Body of pancreas (tissue), 4 donors: ENCODE results near the gene MFSD12. TPM values are rescaled to one million over a fixed set of nuclear protein-coding genes. Genes with fewer than 3 reads are reported as not detected.

Source experiments
- ATAC-seq: fragments of 150-250 bp; one replicate; pipeline ENCODE4 v1.9.1; 2016
- DNase-seq, 4 donors: peaks; one replicate each; pipeline ENCODE4 v3.0.0-alpha.2; 2019
- H3K27ac ChIP-seq, 4 donors: fragments of 200-600 bp; sonication (generic); 1 replicate in 3 of 4; 2 replicates in 1 of 4; pipeline versions ENCODE4 v1.5.1 to v1.6.1; 2016 to 2019; ENCODE audit warnings: mild to moderate bottlenecking in 1 of 4, mixed read lengths in 1 of 4, moderate library complexity in 1 of 4
- H3K27me3 ChIP-seq, 2 donors: fragments of 200-600 bp; sonication (generic); one replicate each; pipeline ENCODE4 v1.6.0; 2016; ENCODE audit warnings: mild to moderate bottlenecking in 1 of 2
- H3K36me3 ChIP-seq, 2 donors: fragments of 200-600 bp; sonication (generic); replicated peaks in 1 of 2; 2 replicates each; pipeline ENCODE4 v1.5.1; 2016; ENCODE audit warnings: low read depth in 2 of 2; ENCODE audit not compliant: insufficient read depth in 1 of 2
- H3K4me1 ChIP-seq: fragments of 200-600 bp; sonication (generic); one replicate; pipeline ENCODE4 v1.6.0; 2016
- H3K4me3 ChIP-seq, 2 donors: fragments of 200-600 bp; sonication (generic); 1 replicate in 1 of 2; 2 replicates in 1 of 2; pipeline ENCODE4 v1.5.1; 2016 to 2019
- H3K9me3 ChIP-seq, 3 donors: fragments of 200-600 bp; sonication (generic); 1 replicate in 2 of 3; 2 replicates in 1 of 3; pipeline ENCODE4 v1.5.1; 2016
- POLR2A ChIP-seq, 3 donors: fragments of 450-650 bp; IDR thresholded peaks; one replicate each; pipeline ENCODE4 v1.6.1; 2016; ENCODE audit warnings: antibody characterized with exemption in 3 of 3, mild to moderate bottlenecking in 2 of 3
- WGBS, 2 donors: methylation state at CpG; one replicate each; pipeline ENCODE4 v1.1.5; 2017; 5-methylcytosine and 5-hydroxymethylcytosine counted together
- intact Hi-C: fragments of 100-400 bp; cut with DNase I; formaldehyde crosslinking; loops from one replicate; pipeline ENCODE4 v1.15.1; 2023
- total RNA-seq, 2 donors: library from RNA; depleted of rRNA; stranded (reverse); fragments of >200 nt; gene quantifications; one replicate each; pipeline ENCODE4 v1.1.0, GENCODE V29; 2016
- TF ChIP-seq, protein P1 (sequence below), 7 experiments: fragments of 450-650 bp in 4 of 7; fragments of 200-600 bp in 3 of 7; sonication (generic) in 3 of 7; IDR thresholded peaks; one replicate each; pipeline ENCODE4 v1.5.1; 2016 to 2019; ENCODE audit warnings: antibody characterized with exemption in 7 of 7

MFSD12 gene
- total RNA-seq, 2 donors from 2014 or later = 64.3 to 78.8 TPM

DNA sequence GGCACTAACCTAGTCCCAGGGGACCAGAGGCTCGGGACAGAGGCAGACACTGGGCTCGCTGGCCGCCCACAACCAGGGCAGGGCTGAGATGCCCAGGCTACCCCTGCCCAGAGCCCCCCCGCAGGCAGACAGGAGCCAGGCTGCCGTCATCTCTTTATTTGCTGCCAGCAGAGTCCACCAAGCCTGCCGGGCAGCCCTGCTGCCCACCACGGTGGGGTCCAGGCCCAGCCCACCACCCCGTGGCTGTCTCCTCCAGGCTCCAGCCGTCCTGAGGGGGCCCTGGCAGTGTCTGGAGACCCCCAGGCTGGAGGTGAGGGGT lies 13.4 kb downstream of the MFSD12 start:
- no peak for TF ChIP-seq POLR2A (IDR thresholded peaks at IDR 0.05)
- TF ChIP-seq, protein P1, sequence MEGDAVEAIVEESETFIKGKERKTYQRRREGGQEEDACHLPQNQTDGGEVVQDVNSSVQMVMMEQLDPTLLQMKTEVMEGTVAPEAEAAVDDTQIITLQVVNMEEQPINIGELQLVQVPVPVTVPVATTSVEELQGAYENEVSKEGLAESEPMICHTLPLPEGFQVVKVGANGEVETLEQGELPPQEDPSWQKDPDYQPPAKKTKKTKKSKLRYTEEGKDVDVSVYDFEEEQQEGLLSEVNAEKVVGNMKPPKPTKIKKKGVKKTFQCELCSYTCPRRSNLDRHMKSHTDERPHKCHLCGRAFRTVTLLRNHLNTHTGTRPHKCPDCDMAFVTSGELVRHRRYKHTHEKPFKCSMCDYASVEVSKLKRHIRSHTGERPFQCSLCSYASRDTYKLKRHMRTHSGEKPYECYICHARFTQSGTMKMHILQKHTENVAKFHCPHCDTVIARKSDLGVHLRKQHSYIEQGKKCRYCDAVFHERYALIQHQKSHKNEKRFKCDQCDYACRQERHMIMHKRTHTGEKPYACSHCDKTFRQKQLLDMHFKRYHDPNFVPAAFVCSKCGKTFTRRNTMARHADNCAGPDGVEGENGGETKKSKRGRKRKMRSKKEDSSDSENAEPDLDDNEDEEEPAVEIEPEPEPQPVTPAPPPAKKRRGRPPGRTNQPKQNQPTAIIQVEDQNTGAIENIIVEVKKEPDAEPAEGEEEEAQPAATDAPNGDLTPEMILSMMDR (IDR thresholded peaks at IDR 0.05) = no peak
- intact Hi-C loops = no loop called here
- H3K4me3 ChIP-seq = no peak overlapping the region
- H3K36me3 ChIP-seq = no peaks in the 10 kb centered on the region
- H3K27me3 ChIP-seq = no peaks in the 10 kb centered on the region
- no peak for DNase-seq
- 80% methylated on average over 9 of the region's 9 CpGs; no CpG with 5 or more reads in 1 of the 2 donors for WGBS, 2 donors
- H3K9me3 ChIP-seq = no peaks in the 10 kb centered on the region
- H3K27ac ChIP-seq = no peak overlapping the region
- no peak for ATAC-seq
- peaks cover 13% of the 10 kb centered on the region for H3K4me1 ChIP-seq

DNA sequence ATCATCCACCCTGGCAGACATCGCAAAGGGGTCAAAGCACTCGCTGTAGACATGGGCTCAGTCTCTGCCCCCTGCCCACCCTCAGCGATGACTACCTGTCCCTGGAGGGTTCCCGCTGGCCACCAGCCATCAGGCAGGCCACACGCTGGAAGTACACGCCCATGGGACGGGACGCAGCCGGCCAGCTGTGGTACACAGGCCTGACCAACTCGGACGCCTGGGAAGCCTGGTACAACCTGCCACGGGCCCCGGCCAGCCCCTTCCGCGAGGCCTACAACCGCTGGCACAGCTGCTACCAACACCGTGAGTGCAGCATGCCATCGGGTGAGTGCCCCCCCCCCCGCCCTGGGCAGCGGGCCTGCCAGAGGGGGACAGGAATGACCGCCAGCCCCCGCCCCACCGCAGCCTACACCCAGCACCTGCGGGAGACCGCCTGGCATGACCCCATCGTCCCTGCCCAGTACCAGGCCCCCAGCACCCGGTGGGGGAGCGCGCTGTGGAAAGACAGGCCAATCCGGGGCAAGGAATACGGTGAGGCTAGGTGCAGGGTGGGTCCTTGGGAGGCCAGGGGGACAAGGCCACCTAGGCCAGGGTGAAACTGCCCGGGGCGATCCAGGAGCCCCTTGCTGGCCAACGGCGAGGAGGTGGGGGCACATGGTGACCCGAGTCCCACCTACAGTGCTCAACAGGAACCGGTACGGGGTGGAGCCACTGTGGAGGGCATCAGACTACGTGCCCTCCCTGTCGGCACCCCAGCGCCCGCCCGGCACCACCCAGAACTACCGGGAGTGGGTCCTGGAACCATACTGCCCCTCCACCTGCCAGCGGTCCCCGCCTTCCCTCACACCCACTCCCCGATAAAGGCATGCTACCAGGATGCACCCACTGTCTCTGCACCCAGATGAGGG lies 14.0 kb downstream of the MFSD12 start:
- TF ChIP-seq, protein P1 (IDR thresholded peaks at IDR 0.05) = no peak
- no peak for TF ChIP-seq POLR2A (IDR thresholded peaks at IDR 0.05)
- Histone ChIP-seq H3K36me3 (no peaks in the 10 kb centered on the region), H3K4me3 (no peak overlapping the region), H3K4me1 (peaks cover 9% of the 10 kb centered on the region), H3K9me3 (no peaks in the 10 kb centered on the region), H3K27ac (no peak overlapping the region), H3K27me3 (no peaks in the 10 kb centered on the region)
- 84 to 90% methylated on average over 4 to 37 of the region's 47 CpGs for WGBS, 2 donors
- intact Hi-C loops = no loop called here
- no peak for DNase-seq
- no peak for ATAC-seq

DNA sequence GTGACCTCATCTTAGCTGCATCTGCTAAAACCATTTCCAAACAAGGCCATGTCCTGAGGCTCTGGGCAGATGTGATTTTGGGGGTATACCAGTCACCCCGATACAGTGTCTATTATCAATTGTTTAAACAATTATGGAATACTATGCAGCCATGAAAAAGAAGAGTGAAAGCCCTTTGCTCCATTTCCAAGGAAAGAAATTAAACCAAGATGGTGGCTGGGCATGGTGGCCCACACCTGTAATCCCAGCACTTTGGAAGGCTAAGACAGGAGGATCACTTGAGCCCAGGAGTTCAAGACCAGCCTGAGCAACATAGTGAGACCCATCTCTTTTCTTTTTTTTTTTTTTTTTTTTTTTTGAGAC lies 17.6 kb downstream of the MFSD12 start:
- Histone ChIP-seq H3K27ac (no peak overlapping the region), H3K4me3 (no peak overlapping the region), H3K27me3 (no peaks in the 10 kb centered on the region), H3K36me3 (peaks cover 0 to 6% of the 10 kb centered on the region in 2 donors), H3K4me1 (no peaks in the 10 kb centered on the region), H3K9me3 (no peaks in the 10 kb centered on the region)
- TF ChIP-seq POLR2A (IDR thresholded peaks at IDR 0.05) = no peak
- TF ChIP-seq, protein P1 (IDR thresholded peaks at IDR 0.05) = no peak
- intact Hi-C loops = no loop called here
- 100% methylated on average over 1 of the region's 1 CpG for WGBS, 2 donors
- DNase-seq (no peak), ATAC-seq (no peak)

DNA sequence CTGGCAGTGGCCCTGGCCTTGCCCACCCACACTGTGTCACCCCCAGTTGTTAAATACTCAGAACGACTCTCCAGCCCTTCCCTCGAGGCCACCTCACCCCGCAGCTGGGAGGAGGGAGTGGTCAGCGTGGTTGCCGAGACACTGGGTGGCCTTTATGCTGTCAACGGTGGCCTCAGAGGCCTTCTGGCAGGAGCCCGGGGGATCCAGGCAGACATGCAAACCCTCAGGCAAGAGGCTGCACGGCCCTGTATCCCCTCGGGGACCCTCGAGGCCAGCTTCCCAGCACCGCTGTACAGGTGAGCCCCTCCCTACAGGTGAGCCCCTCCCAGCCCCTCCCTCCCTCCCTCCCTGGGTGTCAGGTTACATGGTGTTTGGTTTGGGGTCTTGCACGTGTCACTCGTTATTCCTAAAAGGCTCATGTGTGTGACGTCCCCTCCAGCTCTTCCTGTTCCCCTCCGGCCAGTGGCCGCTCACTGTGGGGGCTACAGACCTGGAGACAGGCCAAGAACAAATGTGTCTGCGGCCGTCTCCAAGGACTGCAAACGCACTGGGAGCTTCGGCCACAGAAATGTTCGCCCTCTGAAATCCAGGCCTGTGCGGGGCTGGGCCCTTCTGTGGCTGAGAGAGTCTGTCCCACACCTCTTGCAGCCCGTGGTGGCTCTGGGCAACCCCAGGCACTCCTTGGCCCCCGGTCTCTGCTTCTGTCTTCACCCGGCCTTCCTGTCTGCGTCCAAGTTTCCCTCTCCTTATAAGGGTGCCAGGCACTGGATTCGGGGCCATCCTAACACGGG lies 18.2 kb downstream of the MFSD12 start, which contains the start of gene TEKTIP1:
TSS of gene TEKTIP1 (plus strand) at position 210 of the 791 bp plus-strand sequence. CDS start at position 214, 4 bp downstream.
- Histone ChIP-seq H3K4me1 (no peaks in the 10 kb centered on the region), H3K27me3 (no peaks in the 10 kb centered on the region), H3K4me3 (no peak within 1 kb of the TSS), H3K27ac (no peak within 1 kb of the TSS), H3K36me3 (peaks cover 0 to 8% of the 10 kb centered on the region in 2 donors), H3K9me3 (no peaks in the 10 kb centered on the region)
- intact Hi-C loops = no loop called here
- no peak for TF ChIP-seq POLR2A (IDR thresholded peaks at IDR 0.05)
- TF ChIP-seq, protein P1 (IDR thresholded peaks at IDR 0.05) = no peak
- WGBS, 2 donors = 68 to 71% methylated on average over 13 to 27 of the region's 28 CpGs
- DNase-seq (no peak), ATAC-seq (no peak)
